Dedifferentiated amniotic fluid mesenchymal stem cell (primary cell): Measurements from ENCODE around the gene CHST8.
"Not testable (repeated sequence)": the region's sequence is repeated elsewhere in the genome, so short reads cannot be mapped to it uniquely, and the experiment has no call there.

ENCODE experiments used
- DNase-seq: peaks from one replicate; pipeline ENCODE4 v3.0.0-alpha.2; 2016; ENCODE audit errors: extremely low spot score

The CHST8 gene

DNA sequence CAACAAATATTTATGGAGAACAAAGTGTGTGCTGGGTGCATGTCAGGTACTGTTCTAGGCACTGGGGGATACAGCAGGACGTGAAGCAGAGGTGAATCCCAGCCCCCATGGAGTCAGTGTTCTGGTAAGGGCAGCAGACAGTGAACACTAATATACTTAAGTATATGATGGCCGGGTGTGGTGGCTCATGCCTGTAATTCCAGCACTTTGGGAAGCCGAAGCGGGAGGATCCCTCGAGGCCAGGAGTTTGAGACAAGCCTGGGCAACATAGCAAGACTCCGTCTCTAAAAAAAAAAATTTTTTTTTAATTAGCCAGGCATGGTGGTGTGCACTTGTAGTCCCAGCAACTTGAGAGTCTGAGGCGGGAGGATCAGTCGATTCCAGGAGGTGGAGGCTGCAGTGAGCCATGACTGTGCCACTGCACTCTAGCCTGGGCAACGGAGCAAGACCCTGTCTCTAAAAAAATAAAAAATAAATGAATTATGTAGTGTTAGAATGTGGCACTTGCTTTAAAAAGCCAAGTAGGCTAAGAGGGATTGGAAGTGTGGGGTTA, 22.6 kb downstream of the CHST8 start:
- DNase-seq = no peak

DNA sequence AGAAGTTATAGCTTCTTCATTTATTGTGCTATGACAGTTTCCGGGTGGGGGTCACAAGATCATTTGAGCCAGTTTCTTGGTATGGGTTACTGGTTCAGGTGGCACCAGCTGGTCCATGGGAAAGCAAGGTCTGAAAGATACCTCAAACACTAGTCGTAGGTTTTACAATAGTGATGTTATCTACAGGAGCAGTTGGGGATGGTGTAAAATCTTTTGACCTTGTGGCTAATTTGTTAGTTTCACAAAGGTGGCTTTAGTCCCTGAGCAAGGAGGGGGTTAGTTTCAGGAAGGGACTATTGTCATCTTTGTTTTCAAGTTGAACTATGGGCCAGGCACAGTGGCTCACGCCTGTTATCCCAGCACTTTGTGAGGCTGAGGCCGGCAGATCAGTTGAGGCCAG, 24.6 kb downstream of the CHST8 start:
- DNase-seq = no peak

DNA sequence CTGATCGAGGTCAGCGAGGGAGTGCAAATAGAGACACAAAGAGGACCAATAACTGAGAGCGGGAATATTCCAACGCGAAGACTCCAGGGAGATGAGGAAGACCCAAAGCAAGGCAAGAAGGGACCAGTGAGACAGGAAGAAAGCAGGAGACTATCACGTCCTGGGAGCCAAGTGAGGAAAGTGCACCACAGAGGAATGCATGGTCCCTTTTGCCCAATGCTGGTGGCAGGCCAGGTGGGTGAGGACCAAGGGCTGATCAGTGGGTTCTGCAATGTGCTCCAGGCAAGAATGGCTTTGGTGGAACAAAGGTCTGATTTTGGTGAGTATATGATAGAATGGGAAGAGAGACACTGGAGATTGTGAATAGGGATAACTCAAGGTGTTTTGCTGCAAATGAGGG, 25.4 kb downstream of the CHST8 start:
- no peak for DNase-seq

DNA sequence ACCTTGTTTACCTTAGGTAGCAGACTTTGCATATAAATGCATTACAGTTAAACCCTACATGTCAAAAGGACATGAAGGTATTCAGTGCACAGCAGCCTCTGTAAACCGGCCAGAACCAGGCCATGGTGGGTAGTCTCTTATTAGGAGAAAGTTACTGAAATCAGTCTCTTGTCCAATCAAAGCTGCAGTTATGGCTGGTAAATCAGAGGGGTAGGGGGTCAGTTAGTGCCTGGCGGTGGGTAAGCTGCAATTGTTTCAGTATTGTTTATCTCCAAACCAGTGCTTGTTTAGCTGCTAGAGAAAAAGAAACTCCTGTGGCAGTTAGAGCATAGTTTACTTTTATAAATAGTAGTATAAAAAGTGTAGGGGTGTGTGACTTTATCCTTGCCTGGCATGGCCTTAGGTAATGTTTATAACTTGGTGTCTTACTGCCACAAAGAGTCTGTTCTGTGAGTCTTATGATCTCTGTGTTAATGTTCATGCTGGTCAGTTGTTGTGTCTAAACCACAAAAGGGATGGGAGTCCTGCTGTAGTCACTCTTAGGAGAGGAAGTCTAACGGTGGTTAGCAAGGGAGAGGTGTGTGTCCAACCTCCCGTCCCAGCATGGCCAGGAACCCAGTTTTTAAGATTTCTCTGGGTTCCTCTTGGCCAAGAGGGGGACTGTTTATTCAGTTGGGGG, 28.0 kb downstream of the CHST8 start:
- DNase-seq = no peak

DNA sequence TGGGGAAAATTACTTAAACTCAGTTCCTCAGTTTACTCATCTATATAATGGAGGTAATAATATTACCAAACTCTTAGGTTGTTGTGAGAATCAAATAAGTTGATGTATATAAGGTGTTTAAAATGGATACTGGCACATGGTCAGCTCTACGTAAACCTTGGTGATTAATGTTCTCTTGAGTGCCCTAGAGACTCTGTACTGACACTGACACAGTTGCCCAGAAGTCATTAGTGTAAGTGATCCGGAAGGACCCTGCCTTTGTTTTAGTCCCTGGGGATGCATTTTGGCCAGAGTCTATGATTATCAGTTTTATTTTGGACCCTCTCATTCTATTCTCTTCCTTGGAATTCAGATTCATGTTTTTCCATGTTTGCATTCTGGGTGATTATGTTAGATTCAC, 31.9 kb downstream of the CHST8 start:
- DNase-seq = no peak

DNA sequence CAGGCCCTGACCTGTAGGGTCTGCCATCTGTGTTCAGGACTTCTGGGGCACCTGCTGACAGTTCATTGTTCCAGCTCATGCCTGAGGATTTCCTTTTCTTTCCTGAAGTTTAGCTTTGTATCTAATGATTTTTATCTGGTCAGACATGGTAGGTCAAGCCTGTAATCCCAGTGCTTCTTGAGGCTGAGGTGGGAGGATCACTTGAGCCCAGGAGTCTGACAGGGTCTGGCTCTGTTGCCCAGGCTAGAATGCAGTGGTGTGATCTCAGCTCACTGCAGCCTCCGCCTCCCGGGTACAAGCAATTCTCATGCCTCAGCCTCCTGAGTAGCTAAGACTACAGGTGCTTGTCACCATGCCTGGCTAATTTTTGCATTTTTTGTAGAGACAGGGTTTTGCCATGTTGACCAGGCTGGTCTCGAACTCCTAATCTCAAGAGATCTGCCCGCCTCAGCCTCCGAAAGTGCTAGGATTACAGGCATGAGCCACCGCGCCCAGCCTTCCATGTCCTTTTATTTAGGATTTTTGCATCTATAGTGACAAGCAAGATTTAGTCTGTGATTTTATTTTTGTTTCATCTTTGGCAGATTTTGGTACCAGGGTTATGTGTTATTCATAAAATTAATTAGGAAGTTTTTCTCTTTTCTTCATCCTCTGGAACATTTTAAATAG, 33.2 kb downstream of the CHST8 start:
- no peak for DNase-seq

DNA sequence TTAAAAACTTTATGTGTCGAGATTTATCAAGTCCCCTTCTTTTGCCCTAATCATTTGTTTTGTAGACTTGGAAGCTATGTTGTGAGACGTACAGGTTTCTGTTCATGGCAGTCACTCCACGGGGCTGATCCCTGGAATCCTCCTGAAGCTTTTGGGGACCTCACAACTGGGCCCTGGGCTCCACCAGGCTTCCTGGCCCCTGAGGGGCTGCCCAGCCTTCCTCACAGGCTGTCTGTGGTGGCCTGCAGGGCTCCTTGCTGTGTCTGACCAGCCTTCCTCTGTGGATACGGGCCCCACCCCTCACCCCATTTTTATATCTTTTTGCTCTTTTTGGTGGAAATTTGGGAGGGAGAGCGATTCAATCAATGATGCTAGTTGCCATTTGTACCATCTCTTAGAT, 38.1 kb downstream of the CHST8 start:
- DNase-seq = no peak

DNA sequence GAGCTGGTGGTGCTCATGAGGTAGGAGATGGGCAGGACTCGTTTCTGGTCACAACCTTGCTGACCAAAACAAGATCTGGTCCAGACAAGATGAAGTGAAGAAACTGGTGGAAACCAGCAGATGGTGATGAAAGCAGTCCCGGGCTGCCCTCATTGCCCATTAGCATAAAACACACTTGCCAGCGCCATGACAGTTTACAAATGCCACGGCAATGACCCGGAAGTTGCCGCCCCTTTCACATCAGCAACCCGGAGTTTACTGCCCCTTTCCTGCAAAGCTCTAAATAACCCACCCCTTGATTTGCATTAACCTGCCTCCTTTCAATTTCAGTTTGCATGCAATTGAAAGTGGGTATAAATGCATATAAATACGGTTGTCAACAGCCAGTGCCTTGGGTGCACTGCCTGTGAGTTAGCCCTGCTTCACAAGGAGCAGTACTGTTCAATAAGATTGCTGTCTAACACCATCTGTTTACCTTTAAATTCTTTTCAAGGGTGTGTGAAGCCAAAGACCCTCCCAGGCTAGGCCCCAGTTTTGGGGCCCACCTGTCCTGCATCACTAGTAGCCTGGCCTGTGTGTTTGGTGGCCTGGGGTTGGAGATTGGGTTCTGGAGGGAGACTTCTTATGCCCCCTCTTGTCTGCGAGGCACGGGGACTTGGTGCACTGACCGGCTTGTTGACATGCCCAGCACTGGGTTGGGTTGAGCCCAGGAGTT, 38.8 kb downstream of the CHST8 start:
- DNase-seq = no peak

DNA sequence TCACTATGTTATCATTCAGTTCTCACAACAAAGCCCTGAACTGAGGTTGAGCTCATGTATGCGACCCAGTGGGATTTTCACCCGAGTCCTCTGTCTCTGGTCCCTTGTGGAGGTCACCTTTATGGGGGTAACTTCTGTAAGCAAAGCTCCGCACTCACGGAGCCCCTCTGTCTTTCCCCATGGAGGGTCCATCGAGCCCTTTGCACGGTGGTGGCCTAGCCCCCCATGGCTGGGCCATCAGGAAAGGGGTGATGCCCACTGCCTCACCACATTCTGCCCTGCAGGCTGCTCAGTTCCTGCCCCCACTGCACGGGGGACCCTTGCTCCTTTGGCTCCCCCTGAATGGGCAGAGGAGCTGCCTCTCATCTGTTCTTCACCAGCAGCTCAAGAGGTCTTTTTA, 39.6 kb downstream of the CHST8 start:
- DNase-seq = no peak

- no peak for DNase-seq
Measured at GRCh38 chr19:33662391-33663092, 40.8 kb downstream of the CHST8 start.

DNA sequence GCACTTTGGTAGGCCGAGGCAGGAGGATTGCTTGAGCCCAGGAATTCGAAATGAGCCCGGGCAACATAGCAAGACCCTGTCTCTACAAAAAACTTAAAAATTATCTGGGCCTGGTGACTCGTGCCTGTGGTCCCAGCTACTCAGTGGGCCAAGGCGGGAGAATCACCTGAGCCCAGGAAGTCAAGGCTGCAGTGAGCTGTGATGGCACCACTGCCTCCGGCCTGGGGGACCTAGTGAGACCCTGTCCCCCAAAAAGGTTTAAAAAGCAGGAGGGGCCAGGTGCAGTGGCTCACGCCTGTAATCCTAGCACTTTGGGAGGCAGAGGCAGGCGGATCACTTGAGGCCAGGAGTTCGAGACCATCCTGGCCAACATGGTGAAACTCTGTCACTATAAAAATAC, 41.6 kb downstream of the CHST8 start:
- not testable (repeated sequence) for DNase-seq

DNA sequence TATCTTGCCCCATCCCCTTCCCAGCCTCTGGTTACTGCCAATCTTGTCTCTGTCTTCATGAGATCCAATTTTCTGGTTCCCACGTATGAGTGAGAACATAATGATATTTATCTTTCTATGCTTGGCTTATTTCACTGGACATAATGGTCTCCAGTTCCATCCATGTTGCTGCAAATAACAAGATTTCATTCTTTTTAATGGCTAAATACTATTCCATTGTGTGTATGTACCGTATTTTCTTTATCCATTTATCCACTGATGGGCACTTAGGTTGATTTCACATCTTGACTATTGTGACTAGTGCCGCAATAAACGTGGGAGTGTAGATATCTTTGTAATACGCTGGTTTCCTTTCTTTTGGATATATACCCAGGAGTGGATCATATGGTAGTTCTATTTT, 43.0 kb downstream of the CHST8 start:
- DNase-seq = no peak

DNA sequence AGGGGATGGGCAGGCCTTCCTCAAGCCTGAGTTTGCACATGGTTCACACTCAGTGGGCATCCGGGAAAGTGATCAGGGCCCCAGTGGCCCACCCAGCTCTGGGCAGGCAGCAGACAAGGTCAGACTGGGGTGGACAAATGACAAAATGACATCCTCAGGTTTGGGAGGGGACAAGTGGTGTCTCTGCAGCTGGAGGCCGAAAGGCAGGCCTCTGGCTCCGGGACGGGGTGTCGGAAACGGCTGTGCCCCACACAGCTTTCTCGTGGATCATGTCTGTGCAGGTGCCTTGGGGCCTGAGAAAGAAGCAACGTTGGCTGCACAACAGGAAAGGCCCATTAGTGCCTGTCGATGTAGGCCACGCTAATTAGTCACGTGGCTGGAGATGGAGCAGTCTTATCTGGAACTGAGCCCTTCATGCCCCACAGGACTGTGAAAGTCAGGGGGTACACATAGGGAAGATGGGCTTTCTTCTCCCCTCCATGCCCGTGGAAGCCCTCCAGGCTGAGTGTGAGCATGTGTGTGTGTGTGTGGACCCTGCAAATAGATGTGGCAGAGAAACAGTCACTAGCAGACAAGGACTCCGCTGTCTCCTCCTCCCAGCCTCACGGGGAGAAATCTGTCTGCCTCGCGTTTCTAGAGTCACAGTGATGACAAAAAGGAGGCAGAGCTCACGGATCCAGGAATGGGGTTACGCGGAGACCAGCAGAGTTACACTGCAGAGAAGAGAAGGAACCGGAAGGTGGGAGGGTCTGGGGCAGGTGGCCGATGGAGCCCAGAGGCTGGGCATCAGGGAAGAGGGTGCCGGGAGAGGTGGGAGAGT, 44.2 kb downstream of the CHST8 start:
- no peak for DNase-seq

DNA sequence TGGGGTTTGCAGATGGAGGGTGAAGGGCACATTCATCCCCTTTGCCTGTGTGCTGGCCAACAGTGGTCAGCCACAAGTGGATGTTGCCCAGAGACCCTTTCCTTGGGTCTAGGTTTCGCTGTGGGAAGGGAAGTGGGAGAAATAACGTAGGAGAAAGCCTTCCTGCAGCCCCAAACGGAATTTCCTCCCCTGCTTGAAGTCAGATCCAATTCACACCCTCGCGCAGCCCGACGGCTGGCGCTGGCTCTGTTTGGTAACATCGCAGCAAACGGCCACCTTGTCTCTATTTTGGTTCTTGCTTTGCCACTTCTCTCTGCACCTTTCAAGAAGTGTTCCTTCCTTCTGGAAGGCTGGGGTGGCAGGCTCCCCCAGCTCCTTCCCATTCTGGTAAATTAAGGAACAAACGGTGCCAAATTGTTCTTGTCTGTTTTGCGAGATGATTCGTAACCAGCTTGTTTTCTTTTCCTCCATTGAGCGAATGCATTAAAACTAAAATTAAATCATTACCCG, 45.4 kb downstream of the CHST8 start:
- no peak for DNase-seq

DNA sequence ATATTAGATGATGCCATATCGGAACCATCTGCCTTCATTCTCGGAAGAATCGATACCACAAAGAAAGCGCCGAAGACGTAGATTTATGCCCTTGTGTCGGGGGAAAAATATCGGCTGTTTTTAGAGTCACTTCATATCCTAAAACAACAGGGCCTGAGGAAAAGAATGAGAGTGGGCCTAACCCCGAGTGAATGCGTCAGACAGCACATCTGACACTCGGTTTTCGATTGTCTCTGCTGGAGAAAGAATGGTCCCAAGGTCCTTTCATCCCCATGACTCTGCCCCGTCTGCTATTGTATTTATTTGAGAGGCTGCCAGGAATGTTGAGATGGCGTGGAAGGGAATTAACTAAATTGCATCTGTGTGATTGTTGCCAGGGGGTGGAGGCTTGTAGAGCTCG, 46.1 kb downstream of the CHST8 start:
- DNase-seq = no peak

- DNase-seq = no peak
Measured at GRCh38 chr19:33668968-33669367, 47.2 kb downstream of the CHST8 start.

GRCh38 chr19:33669376-33669775, 47.6 kb downstream of the CHST8 start:
- DNase-seq = no peak

DNA sequence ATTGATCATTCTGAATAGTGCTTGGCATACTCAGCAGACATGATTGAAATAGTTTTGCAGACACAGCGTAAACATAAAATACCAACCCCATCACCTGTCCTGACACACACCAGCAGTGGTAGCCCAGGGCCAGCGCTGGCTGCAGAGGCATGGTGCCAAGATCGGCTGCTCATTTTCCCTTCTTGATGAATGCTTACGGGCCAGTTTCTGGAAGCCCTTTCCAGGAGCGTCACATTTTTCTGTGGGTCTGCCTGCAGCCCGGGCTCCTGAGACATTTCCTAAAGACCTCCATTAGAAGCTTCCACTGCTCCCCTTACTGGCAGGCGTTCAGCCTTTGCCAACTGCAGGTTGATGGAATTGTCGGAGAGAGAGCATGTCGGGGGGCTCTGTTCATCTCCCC, 48.6 kb downstream of the CHST8 start:
- DNase-seq = no peak

DNA sequence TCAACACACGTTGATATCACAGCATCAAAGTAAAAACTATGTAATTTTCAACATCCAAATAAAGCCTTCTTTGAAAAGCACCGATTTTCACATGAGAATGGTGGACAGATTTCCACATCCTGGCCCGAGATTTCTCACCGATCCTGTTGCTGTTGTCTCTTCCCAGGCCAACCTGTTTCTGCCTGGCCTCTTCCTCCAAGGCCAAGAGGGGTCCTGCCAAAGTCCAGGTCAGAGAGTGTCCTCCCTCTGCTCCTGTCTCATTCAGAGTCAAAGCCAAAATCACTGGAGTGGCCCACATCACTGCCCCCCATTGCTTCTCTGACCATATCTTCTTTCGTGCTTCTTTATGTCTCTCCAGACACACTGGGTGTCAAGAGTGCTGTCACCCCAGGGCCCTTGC, 49.5 kb downstream of the CHST8 start:
- DNase-seq = no peak

DNA sequence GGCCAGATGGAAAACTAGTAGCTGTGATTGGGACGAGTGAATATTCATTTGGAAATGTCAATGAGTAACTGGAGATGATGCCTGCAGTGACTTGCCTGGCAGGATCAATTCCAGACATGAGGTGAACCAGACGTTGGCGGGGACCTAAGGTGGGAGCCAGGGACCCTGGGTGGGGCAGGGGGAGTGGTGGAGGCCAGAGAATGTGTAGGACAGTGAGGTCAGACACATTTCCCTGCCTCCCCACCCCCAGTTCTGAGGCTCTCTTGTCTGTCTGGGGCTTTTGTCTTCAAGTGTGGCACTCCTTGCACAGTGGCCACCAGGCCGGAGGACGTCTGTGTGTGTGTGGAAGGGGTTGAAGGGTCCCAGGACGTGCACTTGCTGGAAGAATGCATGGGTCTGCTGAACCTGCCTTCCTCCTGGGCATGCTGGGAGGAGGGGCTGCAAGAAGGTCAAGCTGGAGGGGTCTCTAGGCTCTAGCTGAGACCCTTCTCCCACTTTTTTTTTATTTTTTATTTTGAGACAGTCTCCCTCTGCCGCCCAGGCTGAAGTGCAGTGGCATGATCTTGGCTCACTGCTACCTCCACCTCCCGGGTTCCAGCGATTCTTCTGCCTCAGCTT, 51.6 kb downstream of the CHST8 start:
- no peak for DNase-seq
